Measurements from ENCODE around the gene PLXNA4.

DNA sequence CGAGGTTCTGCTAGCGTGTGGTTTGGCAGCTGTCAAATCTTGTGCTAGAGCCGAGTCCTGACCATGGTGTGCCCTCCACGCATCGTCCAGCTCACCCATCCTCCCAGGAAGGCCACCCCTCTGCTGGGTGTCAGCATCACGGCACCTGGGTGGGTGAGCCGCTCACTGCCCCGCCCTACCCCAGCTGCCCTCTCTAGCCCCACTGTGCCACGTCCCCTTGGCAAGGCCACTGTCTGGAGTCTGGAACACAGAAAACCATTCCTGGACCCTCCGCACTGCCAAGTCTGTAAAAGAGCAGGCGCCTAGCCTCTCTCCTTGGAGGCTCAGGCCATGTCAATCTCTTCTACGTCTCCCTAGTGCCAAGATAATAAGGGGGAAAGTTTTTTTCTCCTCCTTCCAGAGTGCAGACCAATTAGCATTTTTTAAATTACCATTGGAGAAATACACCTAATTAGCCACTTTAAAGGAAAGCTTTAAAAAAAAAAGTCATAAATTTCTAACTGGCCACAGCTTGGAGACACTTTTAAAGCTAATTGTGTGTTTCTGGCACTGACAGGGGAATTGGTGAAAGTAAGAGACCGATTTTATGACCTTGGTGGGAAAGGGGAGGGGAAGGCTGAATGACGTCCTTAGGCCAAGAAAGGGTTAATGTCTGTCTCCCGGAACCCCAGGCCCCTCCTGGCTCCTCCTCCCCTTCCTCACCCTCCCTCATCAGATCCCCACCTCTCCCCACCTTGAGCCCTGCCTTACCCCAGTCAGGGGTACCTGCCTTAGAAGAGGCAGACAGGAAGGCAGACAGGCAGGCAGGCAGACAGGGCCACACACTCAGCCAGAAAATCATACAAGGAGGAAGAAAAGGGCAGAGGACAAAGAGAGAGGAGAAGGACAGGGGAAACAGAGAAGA lies 151.2 kb downstream of the PLXNA4 start:
- TF ChIP-seq, protein P1, sequence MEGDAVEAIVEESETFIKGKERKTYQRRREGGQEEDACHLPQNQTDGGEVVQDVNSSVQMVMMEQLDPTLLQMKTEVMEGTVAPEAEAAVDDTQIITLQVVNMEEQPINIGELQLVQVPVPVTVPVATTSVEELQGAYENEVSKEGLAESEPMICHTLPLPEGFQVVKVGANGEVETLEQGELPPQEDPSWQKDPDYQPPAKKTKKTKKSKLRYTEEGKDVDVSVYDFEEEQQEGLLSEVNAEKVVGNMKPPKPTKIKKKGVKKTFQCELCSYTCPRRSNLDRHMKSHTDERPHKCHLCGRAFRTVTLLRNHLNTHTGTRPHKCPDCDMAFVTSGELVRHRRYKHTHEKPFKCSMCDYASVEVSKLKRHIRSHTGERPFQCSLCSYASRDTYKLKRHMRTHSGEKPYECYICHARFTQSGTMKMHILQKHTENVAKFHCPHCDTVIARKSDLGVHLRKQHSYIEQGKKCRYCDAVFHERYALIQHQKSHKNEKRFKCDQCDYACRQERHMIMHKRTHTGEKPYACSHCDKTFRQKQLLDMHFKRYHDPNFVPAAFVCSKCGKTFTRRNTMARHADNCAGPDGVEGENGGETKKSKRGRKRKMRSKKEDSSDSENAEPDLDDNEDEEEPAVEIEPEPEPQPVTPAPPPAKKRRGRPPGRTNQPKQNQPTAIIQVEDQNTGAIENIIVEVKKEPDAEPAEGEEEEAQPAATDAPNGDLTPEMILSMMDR (conservative IDR thresholded peaks at IDR 0.05; ENCODE audit: low read depth in 2 of 2) = no peak
- TF ChIP-seq, protein P2, sequence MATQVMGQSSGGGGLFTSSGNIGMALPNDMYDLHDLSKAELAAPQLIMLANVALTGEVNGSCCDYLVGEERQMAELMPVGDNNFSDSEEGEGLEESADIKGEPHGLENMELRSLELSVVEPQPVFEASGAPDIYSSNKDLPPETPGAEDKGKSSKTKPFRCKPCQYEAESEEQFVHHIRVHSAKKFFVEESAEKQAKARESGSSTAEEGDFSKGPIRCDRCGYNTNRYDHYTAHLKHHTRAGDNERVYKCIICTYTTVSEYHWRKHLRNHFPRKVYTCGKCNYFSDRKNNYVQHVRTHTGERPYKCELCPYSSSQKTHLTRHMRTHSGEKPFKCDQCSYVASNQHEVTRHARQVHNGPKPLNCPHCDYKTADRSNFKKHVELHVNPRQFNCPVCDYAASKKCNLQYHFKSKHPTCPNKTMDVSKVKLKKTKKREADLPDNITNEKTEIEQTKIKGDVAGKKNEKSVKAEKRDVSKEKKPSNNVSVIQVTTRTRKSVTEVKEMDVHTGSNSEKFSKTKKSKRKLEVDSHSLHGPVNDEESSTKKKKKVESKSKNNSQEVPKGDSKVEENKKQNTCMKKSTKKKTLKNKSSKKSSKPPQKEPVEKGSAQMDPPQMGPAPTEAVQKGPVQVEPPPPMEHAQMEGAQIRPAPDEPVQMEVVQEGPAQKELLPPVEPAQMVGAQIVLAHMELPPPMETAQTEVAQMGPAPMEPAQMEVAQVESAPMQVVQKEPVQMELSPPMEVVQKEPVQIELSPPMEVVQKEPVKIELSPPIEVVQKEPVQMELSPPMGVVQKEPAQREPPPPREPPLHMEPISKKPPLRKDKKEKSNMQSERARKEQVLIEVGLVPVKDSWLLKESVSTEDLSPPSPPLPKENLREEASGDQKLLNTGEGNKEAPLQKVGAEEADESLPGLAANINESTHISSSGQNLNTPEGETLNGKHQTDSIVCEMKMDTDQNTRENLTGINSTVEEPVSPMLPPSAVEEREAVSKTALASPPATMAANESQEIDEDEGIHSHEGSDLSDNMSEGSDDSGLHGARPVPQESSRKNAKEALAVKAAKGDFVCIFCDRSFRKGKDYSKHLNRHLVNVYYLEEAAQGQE (IDR thresholded peaks at IDR 0.05; ENCODE audit: unreplicated experiment) = no peak
- TF ChIP-seq EZH2 (IDR thresholded peaks at IDR 0.05; ENCODE audit: low read depth, unreplicated experiment) = no peak
- TF ChIP-seq, protein P3, sequence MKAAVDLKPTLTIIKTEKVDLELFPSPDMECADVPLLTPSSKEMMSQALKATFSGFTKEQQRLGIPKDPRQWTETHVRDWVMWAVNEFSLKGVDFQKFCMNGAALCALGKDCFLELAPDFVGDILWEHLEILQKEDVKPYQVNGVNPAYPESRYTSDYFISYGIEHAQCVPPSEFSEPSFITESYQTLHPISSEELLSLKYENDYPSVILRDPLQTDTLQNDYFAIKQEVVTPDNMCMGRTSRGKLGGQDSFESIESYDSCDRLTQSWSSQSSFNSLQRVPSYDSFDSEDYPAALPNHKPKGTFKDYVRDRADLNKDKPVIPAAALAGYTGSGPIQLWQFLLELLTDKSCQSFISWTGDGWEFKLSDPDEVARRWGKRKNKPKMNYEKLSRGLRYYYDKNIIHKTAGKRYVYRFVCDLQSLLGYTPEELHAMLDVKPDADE (IDR thresholded peaks at IDR 0.05) = no peak
- TF ChIP-seq NANOG (IDR thresholded peaks at IDR 0.05; ENCODE audit: borderline replicate concordance) = no peak

Data from GM23338 (cell line).